ENCODE measurements around the gene MICU2.
A peak's percentile ranks its signal among the peaks of the same experiment; 100 is the strongest.

MICU2 gene

GRCh38 chr13:21475115-21475514 is 128.9 kb downstream of the MICU2 start:
- no peak overlapping the region for H3K27ac ChIP-seq (ENCODE audit: insufficient read depth, low read length, poor library complexity, severe bottlenecking)
- no peaks in the 10 kb centered on the region for H3K9me3 ChIP-seq (ENCODE audit: control insufficient read depth, low read length)
- DNase-seq: no peak
- H3K4me1 ChIP-seq (ENCODE audit: control insufficient read depth, insufficient read depth, low read length, poor library complexity, severe bottlenecking): peaks cover 8% of the 10 kb centered on the region
- H3K27me3 ChIP-seq (replicated peaks; ENCODE audit: control insufficient read depth, insufficient read depth, low read length, poor library complexity, severe bottlenecking): no peaks in the 10 kb centered on the region
- no peaks in the 10 kb centered on the region for H3K36me3 ChIP-seq (ENCODE audit: control insufficient read depth, insufficient read depth, low read length)
- no peak overlapping the region for H3K4me3 ChIP-seq (ENCODE audit: insufficient read depth, low read depth, low read length, poor library complexity, severe bottlenecking)

GRCh38 chr13:21470785-21471184 is 133.2 kb downstream of the MICU2 start:
- Histone ChIP-seq H3K9me3 (ENCODE audit: control insufficient read depth, low read length) (no peaks in the 10 kb centered on the region), H3K4me3 (ENCODE audit: insufficient read depth, low read depth, low read length, poor library complexity, severe bottlenecking) (no peak overlapping the region), H3K4me1 (ENCODE audit: control insufficient read depth, insufficient read depth, low read length, poor library complexity, severe bottlenecking) (no peaks in the 10 kb centered on the region), H3K27me3 (replicated peaks; ENCODE audit: control insufficient read depth, insufficient read depth, low read length, poor library complexity, severe bottlenecking) (no peaks in the 10 kb centered on the region), H3K27ac (ENCODE audit: insufficient read depth, low read length, poor library complexity, severe bottlenecking) (no peak overlapping the region), H3K36me3 (ENCODE audit: control insufficient read depth, insufficient read depth, low read length) (no peaks in the 10 kb centered on the region)
- no peak for DNase-seq

GRCh38 chr13:21466527-21466926 is 137.4 kb downstream of the MICU2 start:
- Histone ChIP-seq H3K4me1 (ENCODE audit: control insufficient read depth, insufficient read depth, low read length, poor library complexity, severe bottlenecking) (no peaks in the 10 kb centered on the region), H3K36me3 (ENCODE audit: control insufficient read depth, insufficient read depth, low read length) (no peaks in the 10 kb centered on the region), H3K4me3 (ENCODE audit: insufficient read depth, low read depth, low read length, poor library complexity, severe bottlenecking) (no peak overlapping the region), H3K27me3 (replicated peaks; ENCODE audit: control insufficient read depth, insufficient read depth, low read length, poor library complexity, severe bottlenecking) (no peaks in the 10 kb centered on the region), H3K9me3 (ENCODE audit: control insufficient read depth, low read length) (no peaks in the 10 kb centered on the region), H3K27ac (ENCODE audit: insufficient read depth, low read length, poor library complexity, severe bottlenecking) (no peak overlapping the region)
- no peak for DNase-seq

GRCh38 chr13:21465710-21466160 is 138.2 kb downstream of the MICU2 start:
- Histone ChIP-seq H3K27me3 (replicated peaks; ENCODE audit: control insufficient read depth, insufficient read depth, low read length, poor library complexity, severe bottlenecking) (no peaks in the 10 kb centered on the region), H3K4me3 (ENCODE audit: insufficient read depth, low read depth, low read length, poor library complexity, severe bottlenecking) (no peak overlapping the region), H3K9me3 (ENCODE audit: control insufficient read depth, low read length) (no peaks in the 10 kb centered on the region), H3K36me3 (ENCODE audit: control insufficient read depth, insufficient read depth, low read length) (no peaks in the 10 kb centered on the region), H3K27ac (ENCODE audit: insufficient read depth, low read length, poor library complexity, severe bottlenecking) (no peak overlapping the region), H3K4me1 (ENCODE audit: control insufficient read depth, insufficient read depth, low read length, poor library complexity, severe bottlenecking) (no peaks in the 10 kb centered on the region)
- no peak for DNase-seq

GRCh38 chr13:21463424-21463823 is 140.5 kb downstream of the MICU2 start:
- no peaks in the 10 kb centered on the region for H3K36me3 ChIP-seq (ENCODE audit: control insufficient read depth, insufficient read depth, low read length)
- no peaks in the 10 kb centered on the region for H3K9me3 ChIP-seq (ENCODE audit: control insufficient read depth, low read length)
- no peak overlapping the region for H3K27ac ChIP-seq (ENCODE audit: insufficient read depth, low read length, poor library complexity, severe bottlenecking)
- H3K27me3 ChIP-seq (replicated peaks; ENCODE audit: control insufficient read depth, insufficient read depth, low read length, poor library complexity, severe bottlenecking): no peaks in the 10 kb centered on the region
- H3K4me3 ChIP-seq (ENCODE audit: insufficient read depth, low read depth, low read length, poor library complexity, severe bottlenecking): no peak overlapping the region
- H3K4me1 ChIP-seq (ENCODE audit: control insufficient read depth, insufficient read depth, low read length, poor library complexity, severe bottlenecking): no peaks in the 10 kb centered on the region
- no peak for DNase-seq

- Histone ChIP-seq H3K4me3 (ENCODE audit: insufficient read depth, low read depth, low read length, poor library complexity, severe bottlenecking) (no peak overlapping the region), H3K36me3 (ENCODE audit: control insufficient read depth, insufficient read depth, low read length) (no peaks in the 10 kb centered on the region), H3K27ac (ENCODE audit: insufficient read depth, low read length, poor library complexity, severe bottlenecking) (no peak overlapping the region), H3K4me1 (ENCODE audit: control insufficient read depth, insufficient read depth, low read length, poor library complexity, severe bottlenecking) (no peaks in the 10 kb centered on the region), H3K27me3 (replicated peaks; ENCODE audit: control insufficient read depth, insufficient read depth, low read length, poor library complexity, severe bottlenecking) (no peaks in the 10 kb centered on the region), H3K9me3 (ENCODE audit: control insufficient read depth, low read length) (no peaks in the 10 kb centered on the region)
- no peak for DNase-seq
Observed at GRCh38 chr13:21461131-21461530, 142.8 kb downstream of the MICU2 start.

GRCh38 chr13:21458813-21459701 is 144.9 kb downstream of the MICU2 start, which contains the start of gene ZDHHC20:
Gene ZDHHC20, minus strand, starts transcription at chr13:21459303. Its CDS starts 132 bp downstream, at chr13:21459171.
- DNase-seq: peak; percentile 82 to 86 (median 84)
- Histone ChIP-seq H3K27me3 (replicated peaks; ENCODE audit: control insufficient read depth, insufficient read depth, low read length, poor library complexity, severe bottlenecking) (no peaks in the 10 kb centered on the region), H3K27ac (ENCODE audit: insufficient read depth, low read length, poor library complexity, severe bottlenecking) (peak within 1 kb of the TSS; percentile 87), H3K4me1 (ENCODE audit: control insufficient read depth, insufficient read depth, low read length, poor library complexity, severe bottlenecking) (no peaks in the 10 kb centered on the region), H3K9me3 (ENCODE audit: control insufficient read depth, low read length) (no peaks in the 10 kb centered on the region), H3K4me3 (ENCODE audit: insufficient read depth, low read depth, low read length, poor library complexity, severe bottlenecking) (peak within 1 kb of the TSS; percentile 99), H3K36me3 (ENCODE audit: control insufficient read depth, insufficient read depth, low read length) (no peaks in the 10 kb centered on the region)

GRCh38 chr13:21458451-21458812 is 145.5 kb downstream of the MICU2 start:
- Histone ChIP-seq H3K27ac (ENCODE audit: insufficient read depth, low read length, poor library complexity, severe bottlenecking) (peak overlapping the region; percentile 87), H3K4me1 (ENCODE audit: control insufficient read depth, insufficient read depth, low read length, poor library complexity, severe bottlenecking) (no peaks in the 10 kb centered on the region), H3K27me3 (replicated peaks; ENCODE audit: control insufficient read depth, insufficient read depth, low read length, poor library complexity, severe bottlenecking) (no peaks in the 10 kb centered on the region), H3K9me3 (ENCODE audit: control insufficient read depth, low read length) (no peaks in the 10 kb centered on the region), H3K4me3 (ENCODE audit: insufficient read depth, low read depth, low read length, poor library complexity, severe bottlenecking) (peak overlapping the region; percentile 99), H3K36me3 (ENCODE audit: control insufficient read depth, insufficient read depth, low read length) (no peaks in the 10 kb centered on the region)
- DNase-seq: peak in 2 of 3 donors; percentile 24 to 31

GRCh38 chr13:21453387-21454081 is 150.4 kb downstream of the MICU2 start:
- Histone ChIP-seq H3K27me3 (replicated peaks; ENCODE audit: control insufficient read depth, insufficient read depth, low read length, poor library complexity, severe bottlenecking) (no peaks in the 10 kb centered on the region), H3K4me1 (ENCODE audit: control insufficient read depth, insufficient read depth, low read length, poor library complexity, severe bottlenecking) (no peaks in the 10 kb centered on the region)

GRCh38 chr13:21450936-21451335 is 153.0 kb downstream of the MICU2 start:
- DNase-seq: no peak
- Histone ChIP-seq H3K4me1 (ENCODE audit: control insufficient read depth, insufficient read depth, low read length, poor library complexity, severe bottlenecking) (no peaks in the 10 kb centered on the region), H3K27me3 (replicated peaks; ENCODE audit: control insufficient read depth, insufficient read depth, low read length, poor library complexity, severe bottlenecking) (no peaks in the 10 kb centered on the region), H3K9me3 (ENCODE audit: control insufficient read depth, low read length) (no peaks in the 10 kb centered on the region), H3K36me3 (ENCODE audit: control insufficient read depth, insufficient read depth, low read length) (no peaks in the 10 kb centered on the region), H3K27ac (ENCODE audit: insufficient read depth, low read length, poor library complexity, severe bottlenecking) (no peak overlapping the region), H3K4me3 (ENCODE audit: insufficient read depth, low read depth, low read length, poor library complexity, severe bottlenecking) (no peak overlapping the region)

More at GRCh38 chr13:21453387-21454081, 150.4 kb downstream of the MICU2 start:
- Histone ChIP-seq H3K36me3 (ENCODE audit: control insufficient read depth, insufficient read depth, low read length) (no peaks in the 10 kb centered on the region), H3K9me3 (ENCODE audit: control insufficient read depth, low read length) (no peaks in the 10 kb centered on the region), H3K27ac (ENCODE audit: insufficient read depth, low read length, poor library complexity, severe bottlenecking) (no peak overlapping the region), H3K4me3 (ENCODE audit: insufficient read depth, low read depth, low read length, poor library complexity, severe bottlenecking) (no peak overlapping the region)
- DNase-seq: no peak

All from effector memory CD4-positive, alpha-beta T cell (primary cell).